GM18873 (cell line): ENCODE results near the gene PLCZ1.
"Not testable (repeated sequence)": the region's sequence is repeated elsewhere in the genome, so short reads cannot be mapped to it uniquely, and the experiment has no call there.

Source experiments
- ATAC-seq: cut with Tn5 transposase; IDR thresholded peaks from one replicate; pipeline ENCODE4 v1.9.1; 2021; ENCODE audit warnings: mild to moderate bottlenecking, moderate library complexity, moderate number of reproducible peaks; ENCODE audit not compliant: unreplicated experiment, low FRiP score

Gene PLCZ1, protein sequence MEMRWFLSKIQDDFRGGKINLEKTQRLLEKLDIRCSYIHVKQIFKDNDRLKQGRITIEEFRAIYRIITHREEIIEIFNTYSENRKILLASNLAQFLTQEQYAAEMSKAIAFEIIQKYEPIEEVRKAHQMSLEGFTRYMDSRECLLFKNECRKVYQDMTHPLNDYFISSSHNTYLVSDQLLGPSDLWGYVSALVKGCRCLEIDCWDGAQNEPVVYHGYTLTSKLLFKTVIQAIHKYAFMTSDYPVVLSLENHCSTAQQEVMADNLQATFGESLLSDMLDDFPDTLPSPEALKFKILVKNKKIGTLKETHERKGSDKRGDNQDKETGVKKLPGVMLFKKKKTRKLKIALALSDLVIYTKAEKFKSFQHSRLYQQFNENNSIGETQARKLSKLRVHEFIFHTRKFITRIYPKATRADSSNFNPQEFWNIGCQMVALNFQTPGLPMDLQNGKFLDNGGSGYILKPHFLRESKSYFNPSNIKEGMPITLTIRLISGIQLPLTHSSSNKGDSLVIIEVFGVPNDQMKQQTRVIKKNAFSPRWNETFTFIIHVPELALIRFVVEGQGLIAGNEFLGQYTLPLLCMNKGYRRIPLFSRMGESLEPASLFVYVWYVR

DNA sequence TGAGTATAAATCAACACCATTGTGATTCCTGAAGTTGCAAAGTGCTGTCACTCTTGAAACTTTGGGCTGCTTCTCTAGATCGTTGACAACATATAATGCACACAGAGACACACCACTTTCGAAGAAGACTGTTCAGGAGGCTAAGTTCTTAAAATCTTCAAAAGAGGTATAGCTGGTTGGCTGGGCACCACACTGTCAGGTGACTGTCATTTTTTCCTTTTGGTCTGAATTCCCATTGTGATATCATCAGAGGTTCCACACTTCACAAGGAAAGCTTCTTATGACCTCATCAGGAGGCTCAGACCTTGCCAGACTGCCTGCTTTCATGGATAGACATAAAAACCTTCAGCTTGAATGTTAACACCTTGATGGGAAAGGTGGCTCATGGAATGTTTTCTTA is at the start of gene PLCZ1, which contains the start of gene CAPZA3:
TSS of gene PLCZ1 (minus strand) at position 194 of the 400 bp plus-strand sequence. CDS start 641 bp downstream, outside the sequence.
TSS of gene CAPZA3 (plus strand) at position 301 of the 400 bp plus-strand sequence. CDS start 150 bp downstream, outside the sequence.
- no peak for ATAC-seq

DNA sequence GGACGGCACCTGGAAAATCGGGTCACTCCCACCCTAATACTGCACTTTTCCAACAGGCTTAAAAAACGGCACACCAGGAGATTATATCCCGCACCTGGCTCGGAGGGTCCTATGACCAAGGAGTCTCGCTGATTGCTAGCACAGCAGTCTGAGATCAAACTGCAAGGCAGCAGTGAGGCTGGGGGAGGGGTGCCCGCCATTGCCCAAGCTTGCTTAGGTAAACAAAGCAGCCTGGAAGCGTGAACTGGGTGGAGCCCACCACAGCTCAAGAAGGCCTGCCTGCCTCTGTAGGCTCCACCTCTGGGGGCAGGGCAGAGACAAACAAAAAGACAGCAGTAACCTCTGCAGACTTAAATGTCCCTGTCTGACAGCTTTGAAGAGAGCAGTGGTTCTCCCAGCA is 47.7 kb upstream of the PLCZ1 start:
- not testable (repeated sequence) for ATAC-seq

DNA sequence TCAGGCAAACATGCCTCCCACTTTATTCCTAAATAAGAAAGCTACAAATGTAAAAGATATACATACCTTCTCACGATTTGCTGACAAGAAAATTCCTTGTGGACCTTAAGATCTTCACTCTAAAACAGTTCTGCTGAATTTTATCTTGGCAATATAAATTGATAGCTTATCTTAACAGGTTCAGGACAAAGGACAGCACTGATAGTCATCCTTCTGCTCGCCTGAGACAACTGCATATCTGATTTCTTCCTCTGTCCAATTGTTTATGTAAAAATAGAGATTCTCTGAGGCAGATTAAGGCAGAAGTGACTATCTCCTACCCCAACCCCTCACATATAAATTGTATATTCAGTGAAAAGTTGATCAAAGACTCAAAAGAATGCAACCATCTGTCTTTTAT is 45.0 kb upstream of the PLCZ1 start:
- no peak for ATAC-seq

DNA sequence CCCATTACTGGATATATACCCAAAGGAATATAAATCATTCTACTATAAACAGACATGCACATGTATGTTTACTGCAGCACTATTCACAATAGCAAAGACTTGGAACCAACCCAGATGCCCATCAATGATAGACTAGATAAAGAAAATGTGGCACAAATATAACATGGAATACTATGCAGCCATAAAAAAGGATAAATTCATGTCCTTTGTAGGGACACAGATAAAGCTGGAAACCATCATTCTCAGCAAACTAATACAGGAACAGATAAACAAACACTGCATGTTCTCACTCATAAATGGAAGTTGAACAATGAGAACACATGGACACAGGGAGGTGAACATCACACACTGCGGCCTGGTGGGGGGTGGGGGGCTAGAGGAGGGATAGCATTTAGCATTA is 28.7 kb upstream of the PLCZ1 start:
- not testable (repeated sequence) for ATAC-seq

DNA sequence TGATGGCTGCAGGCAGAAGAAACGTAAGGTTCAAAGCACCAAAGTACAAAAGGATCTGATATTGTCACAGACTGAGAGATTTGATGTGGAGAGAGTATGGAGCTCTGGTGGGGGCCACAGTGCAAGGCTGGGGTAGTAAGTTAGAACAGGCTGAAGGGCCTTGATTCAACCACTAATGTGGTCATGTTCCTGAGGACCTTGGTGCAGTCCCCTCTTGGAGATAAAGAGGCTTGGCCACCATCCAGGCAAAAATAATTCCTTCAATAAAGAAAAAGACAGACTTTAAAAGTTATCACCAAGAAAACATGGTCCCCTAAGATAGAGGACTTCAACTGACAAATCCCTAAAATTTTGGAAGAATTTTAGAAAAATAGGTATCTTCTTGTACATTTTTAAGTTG is 17.5 kb upstream of the PLCZ1 start:
- ATAC-seq = no peak

DNA sequence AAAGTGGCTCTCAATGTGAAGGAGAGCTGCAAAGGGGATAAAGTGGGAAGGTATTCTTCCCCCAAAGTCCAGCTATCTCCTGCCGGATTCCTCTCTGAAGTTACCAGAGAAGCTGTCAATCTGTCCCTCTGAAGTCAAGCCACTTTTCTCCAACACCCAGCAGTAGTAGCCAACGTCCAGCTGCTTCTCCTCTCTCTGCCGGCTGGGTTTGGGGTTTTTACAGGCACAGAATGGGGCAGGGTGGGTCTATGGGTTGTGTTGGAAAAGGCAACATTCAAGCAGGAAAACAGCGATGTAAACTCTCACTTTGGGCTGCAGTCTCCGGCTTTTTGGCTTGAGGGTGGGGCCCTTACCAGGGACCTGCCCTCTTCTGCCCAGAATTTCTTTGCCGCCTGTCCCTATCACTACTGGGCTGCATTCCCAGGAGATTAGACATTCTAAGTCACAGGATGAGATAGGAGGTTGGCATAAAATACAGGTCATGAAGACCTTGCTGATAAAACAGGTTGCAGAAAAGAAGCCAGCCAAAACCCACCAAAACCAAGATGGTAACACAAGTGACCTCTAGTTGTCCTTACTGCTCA is 16.4 kb upstream of the PLCZ1 start:
- no peak for ATAC-seq

DNA sequence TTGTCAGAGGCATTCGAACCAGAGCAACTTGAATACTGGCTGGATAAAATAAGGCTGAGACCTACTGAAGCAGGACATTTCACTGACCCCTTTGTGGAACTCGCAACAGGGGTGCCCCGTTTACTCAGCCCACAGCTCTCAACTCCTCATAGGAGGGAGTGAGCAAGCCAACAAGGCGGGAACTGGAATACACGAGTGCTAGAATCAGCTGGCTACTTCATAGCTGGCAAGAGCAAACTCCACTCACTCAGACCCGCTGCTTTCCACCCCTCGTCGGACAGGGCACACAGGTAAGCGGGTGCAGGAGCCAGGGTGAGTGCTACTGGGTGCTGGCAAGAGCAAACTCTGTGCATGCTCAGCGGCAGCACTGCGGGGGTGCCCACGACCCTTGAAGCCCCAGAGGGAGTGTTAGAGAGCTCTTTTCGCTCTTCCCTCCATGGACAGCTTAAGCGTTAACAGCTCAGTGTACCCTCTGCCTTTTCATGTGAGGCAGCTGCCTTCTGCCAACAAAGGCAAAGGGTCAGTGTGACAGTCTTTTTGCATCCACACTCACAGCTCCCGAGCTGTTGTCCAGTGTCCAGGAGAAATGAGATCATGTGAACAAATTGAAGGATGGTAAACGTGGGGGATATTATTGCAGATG is 15.8 kb upstream of the PLCZ1 start:
- ATAC-seq = no peak

DNA sequence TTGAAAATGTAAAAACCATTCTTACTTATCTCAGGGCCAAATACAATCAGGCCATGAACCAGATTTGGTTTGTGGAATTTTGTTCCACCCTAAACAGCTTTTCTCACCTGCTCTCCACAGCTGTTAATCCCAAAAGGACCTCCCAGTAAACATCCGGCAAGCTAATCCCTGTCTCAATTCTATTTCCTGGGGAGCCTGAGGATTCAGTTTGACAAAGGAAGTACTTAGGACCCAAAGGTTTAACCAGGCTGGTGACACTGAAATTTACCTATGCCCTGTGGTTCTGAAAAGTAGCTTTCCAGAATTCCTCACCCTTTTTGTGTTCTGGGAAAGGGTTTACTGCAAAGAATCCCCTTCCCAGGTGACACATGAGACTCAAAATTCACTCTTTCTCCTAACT is 15.1 kb upstream of the PLCZ1 start:
- ATAC-seq = no peak

DNA sequence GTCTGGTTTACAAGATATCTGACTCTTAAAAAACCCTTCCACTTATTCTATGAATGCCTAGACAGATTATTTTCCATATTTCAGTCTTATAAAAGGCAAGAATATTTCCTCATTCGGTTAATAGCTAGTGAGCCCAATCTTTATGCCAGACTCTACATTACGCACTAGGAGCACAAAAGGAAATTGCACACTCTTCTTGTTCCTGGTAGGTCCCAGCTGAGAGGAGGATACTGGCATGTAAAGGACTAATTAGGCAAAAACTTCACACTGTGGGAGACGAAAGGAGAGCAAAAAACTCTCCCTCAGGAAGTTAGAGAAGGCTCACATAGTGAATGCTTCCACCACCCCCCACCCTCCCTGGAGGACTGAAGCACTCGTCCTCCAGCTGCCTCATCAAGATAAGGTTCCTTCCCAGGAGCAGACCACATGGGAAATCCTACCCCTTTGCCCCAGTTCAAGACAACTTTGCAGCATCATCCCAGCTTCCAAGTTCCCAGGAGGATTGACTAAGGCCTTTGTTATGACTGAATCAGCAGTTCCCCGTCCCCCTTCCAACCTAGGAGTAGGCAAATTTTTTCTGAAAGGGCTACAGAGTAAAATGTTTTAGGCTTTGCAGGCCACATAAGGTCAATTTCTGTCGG is 14.6 kb upstream of the PLCZ1 start:
- no peak for ATAC-seq

DNA sequence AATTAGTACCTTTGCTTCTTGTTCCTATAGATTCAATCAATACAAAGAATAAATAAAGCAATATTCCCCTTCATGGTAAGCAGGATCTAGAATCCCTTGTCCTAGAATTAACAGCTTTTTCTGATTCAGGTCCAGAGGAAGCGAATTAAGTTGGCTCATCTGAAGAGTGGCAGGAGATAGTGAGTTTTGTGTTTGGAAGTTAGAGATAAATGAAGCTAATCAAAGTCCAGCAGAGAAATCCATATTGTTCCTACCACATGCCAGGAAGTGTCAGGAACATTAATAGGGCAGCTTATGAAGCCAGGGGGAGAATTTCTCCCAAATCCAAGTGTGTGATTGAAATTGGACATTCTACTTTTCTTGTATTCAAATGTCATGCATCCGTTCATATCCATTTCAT is 14.1 kb upstream of the PLCZ1 start:
- no peak for ATAC-seq

DNA sequence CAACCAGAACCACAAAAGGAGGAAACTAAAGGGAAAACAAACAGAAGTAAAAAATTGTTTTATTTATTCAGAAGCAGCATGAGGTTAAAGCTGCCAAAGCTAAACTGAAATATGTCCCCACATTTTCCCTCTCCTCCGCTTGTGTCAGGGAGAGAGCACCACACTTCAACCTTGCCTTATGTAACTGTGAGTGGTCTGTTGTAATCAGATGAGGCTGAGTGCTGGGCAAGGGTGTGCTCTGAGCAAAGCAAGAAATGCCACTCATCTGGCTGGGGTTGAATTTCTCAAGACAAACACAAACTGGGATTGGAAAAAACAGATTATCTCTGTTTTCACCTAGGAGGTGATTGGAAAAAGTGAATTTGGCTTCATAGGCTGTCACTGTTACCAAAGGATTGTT is 12.3 kb upstream of the PLCZ1 start:
- ATAC-seq = no peak

DNA sequence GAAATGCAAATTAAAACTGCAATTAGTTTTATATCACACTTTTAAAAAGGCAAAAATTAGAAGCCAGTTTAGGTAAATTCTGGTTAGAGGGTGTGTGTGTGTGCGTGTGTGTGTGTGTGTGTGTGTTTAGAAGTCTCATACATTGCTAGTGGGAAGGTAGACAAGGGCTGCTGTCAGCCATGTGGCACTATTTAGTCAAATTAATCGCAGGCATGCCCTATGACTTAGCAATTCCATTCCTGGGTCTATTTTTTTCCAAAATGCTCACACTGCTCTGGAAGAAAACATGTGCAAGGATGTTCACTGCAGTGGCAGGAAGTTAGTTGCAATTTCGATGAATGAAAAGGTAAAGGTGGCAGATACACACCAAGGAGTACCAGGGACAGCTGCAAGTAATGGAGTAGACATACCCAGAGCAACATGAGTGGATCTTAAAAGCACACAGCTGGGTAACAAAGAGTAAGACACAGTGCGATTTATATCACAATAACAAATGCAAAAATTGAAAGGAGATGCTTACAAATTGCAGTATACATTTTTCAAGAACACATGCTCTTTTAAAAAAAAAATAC is 11.7 kb upstream of the PLCZ1 start:
- ATAC-seq = no peak

DNA sequence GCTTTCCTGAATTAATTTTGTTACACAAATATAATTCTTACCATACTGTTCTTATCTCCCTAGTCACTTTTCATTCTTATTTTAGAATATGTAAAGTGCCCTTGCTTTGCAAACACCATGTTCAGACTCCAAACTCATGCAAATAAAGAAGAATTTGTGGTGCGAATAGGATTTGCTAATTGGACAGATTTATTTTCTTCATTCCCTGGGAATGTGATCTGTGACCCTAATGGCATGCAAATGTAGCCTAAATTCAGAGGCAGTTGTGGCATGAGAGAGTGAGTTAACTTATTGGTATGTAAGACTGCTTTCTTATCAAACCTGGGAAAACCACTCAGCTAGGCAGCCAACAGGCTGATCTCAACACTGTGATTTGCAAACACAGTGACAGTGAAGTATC is 10.1 kb upstream of the PLCZ1 start:
- no peak for ATAC-seq

DNA sequence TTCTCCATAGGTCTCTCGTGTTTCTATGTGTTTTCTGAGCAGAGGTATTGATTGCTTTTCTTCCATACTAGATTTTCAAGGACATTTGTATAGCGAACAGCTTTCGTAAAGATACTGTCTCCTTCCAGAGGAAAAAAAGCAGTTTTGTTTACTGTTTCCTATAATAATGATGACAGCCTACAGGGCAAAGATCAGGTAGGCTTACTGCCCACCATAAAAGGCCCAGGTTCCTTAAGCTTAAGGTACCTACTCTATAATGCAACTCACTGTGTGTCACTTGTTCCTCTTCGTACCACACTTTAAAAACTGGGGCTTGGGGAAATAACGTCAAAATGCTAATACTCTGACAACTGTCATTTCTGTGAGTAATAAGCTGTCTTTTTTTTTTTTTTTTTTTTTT is 6.7 kb downstream of the PLCZ1 start:
- ATAC-seq = no peak

DNA sequence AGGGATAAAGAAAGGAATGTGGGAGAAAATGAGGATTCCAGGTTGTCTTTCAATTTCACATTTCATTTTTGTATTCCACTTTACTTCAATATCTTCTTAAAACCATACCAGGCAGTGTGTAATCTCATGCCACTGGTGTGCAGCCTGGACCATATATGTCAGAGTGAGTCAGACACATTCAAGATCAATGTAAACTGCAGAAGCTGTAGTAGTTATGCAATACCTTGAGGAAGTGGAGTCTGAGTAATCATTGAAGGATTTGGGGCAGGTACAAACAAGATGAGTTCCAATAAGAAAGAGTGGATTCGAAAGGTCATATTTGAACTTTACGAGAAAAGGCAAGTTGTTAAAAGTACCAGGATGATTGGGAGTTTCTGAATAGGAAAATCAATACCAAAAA is 14.1 kb downstream of the PLCZ1 start:
- ATAC-seq = no peak

DNA sequence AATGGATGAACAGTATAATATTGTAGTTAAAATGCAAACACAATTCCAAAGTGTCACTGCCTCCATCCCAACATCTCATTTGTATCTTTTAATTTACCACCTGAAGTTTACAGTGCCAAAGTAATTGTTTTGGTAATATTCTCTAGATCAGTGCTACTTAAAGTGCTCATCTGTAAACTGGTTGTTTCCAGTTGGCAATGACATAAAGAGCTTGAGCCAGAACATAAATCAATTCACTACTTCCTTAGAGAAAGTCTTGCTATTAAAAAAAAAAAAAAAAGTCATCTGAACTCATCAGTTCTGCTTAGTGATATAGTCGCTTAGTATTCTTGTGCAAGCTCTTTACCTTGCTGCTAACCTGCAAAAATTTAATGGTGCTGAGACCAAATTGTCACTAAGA is 16.4 kb downstream of the PLCZ1 start:
- no peak for ATAC-seq

DNA sequence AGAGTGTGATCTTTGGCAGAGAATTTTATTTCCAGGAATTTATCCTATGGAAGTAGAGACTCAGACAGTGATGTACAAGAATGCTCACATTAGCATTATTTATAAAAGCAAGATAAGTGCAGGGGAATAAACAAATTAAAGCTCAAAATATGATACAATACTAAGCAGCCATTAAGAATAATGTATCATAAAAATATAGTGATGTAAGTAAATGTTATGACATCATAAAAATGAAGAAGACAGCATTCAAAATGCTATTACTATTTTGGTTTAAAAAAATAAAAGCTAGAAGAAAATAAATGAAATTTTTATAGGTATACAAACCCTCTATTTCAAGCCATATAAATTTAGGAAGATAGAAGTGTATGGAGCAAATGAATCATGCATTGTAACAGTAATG is 17.1 kb downstream of the PLCZ1 start:
- ATAC-seq = no peak

DNA sequence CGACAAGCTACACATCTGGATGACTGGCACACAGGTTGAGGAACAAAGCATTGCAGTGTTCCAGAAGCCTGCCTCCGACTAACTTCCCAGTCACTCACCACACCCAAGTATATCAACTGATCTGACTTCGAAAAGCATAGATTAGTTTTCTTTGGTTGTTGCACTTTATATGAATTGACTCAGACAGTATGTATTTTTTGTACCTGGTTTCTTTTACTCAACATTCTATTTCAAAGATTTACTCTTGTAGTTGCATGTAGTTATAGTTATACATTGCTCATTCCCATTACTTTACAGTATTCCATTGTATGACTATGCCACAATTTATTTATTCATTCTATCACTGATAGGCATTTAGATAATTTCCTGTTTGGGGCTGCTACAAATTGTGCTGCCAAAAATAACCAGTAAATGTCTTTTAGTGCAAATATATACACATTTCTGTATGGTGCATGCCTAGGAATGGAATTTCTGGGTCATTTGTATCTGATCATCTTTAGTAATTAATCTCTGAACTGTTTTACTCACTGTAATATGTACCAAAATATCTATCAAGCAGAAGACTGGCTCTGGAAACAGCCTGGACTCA is 17.8 kb downstream of the PLCZ1 start:
- ATAC-seq = no peak

DNA sequence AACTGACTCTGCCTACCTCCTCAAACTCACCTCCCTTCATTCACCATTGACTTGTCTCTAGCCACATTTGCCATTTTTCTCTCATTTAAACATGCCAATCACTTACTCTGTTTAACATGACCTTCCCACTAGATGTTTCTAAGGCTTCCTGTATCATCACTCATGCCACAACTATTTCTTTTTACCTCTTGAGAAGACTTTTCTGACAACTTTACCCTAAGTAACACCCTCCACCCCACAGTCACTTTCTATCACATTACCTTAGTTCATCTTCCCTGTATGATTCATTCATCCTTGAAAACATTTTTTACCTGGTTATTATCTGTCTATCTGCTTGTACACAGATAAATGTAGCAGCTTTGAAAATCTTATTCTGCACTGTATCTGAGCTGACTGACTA is 19.4 kb downstream of the PLCZ1 start:
- ATAC-seq = no peak

DNA sequence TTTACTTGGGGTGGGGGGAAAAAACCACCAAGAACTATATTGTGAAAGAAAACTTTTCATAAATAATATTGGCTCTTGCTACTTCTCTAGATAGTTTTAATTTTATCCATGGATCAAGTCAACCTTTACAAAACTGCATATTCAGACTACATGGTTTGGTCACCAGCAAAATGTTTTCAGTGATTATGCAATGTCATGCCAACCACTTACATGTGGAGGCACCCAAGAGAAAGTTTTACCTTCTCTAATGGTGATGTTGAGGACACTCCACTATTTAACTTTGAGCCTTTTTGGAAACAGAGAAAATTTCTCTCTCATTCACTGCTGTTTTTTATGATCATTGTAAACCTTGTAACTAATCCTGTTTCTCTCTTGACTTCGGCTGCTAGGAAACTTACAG is 21.6 kb downstream of the PLCZ1 start:
- no peak for ATAC-seq
